OCI-LY7 (cell line): ENCODE results near the gene CLPSL1. TPM values are rescaled to one million over a fixed set of nuclear protein-coding genes. Genes with fewer than 3 reads are reported as not detected.

ENCODE experiments used
- BruUV-seq: library from RNA; stranded (reverse); fragments of 400-500 nt; replicated peaks from 2 replicates; lab custom pipeline; 2021; lab: Mats Ljungman, UMichigan
- CTCF ChIA-PET: fragments of 300-600 bp; sonication (Branson Sonifier 250); formaldehyde crosslinking; loops from one replicate; lab custom pipeline; 2022; ENCODE audit warnings: antibody characterized with exemption; ENCODE audit not compliant: unreplicated experiment; lab: Charles Lee
- POLR2A ChIA-PET: fragments of 300-600 bp; sonication (Branson Sonifier 250); formaldehyde crosslinking; loops from one replicate; lab custom pipeline; 2022; ENCODE audit warnings: antibody characterized with exemption; lab: Charles Lee
- DNase-seq: peaks from one replicate; pipeline ENCODE4 v3.0.0-alpha.2; 2015; ENCODE audit warnings: low spot score
- H2AFZ ChIP-seq: fragments of 200-600 bp; sonication (generic), shearing (Covaris generic); 2 replicates; pipeline ENCODE4 v1.6.1; 2014; ENCODE audit warnings: mild to moderate bottlenecking, antibody characterized with exemption, low read length, moderate library complexity
- H3K27ac ChIP-seq: fragments of 200-600 bp; sonication (generic); 2 replicates; pipeline ENCODE4 v1.5.1; 2014; ENCODE audit warnings: mixed run types, low read depth, mild to moderate bottlenecking, moderate library complexity, low read length, inconsistent platforms; ENCODE audit not compliant: poor library complexity, severe bottlenecking
- H3K36me3 ChIP-seq: fragments of 200-600 bp; sonication (generic); 2 replicates; pipeline ENCODE4 v1.6.1; 2014; ENCODE audit warnings: mild to moderate bottlenecking, antibody characterized with exemption, low read length, moderate library complexity, mixed read lengths; ENCODE audit not compliant: insufficient read depth
- H3K4me1 ChIP-seq: fragments of 200-600 bp; sonication (generic); 2 replicates; pipeline ENCODE4 v1.5.1; 2014; ENCODE audit warnings: mild to moderate bottlenecking, low read length; ENCODE audit not compliant: insufficient read depth, poor library complexity, severe bottlenecking
- H3K4me2 ChIP-seq: fragments of 200-600 bp; sonication (generic); 2 replicates; pipeline ENCODE4 v1.6.1; 2014; ENCODE audit warnings: mild to moderate bottlenecking, low read length
- H3K4me3 ChIP-seq: fragments of 200-600 bp; sonication (generic); 2 replicates; pipeline ENCODE4 v1.5.1; 2014; ENCODE audit warnings: mild to moderate bottlenecking, low read depth, low read length; ENCODE audit not compliant: poor library complexity, severe bottlenecking
- H3K79me2 ChIP-seq: fragments of 200-600 bp; sonication (generic); 2 replicates; pipeline ENCODE4 v1.6.1; 2016; ENCODE audit warnings: low read depth, mild to moderate bottlenecking, low read length, moderate library complexity, mixed read lengths; ENCODE audit not compliant: insufficient read depth
- H3K9me2 ChIP-seq: fragments of 200-600 bp; sonication (generic); 2 replicates; pipeline ENCODE4 v1.6.1; 2016; ENCODE audit warnings: mild to moderate bottlenecking, low read length, mixed read lengths; ENCODE audit not compliant: insufficient read depth
- H3K9me3 ChIP-seq: fragments of 200-600 bp; sonication (generic); 2 replicates; pipeline ENCODE4 v1.6.1; 2014; ENCODE audit warnings: mild to moderate bottlenecking, mixed run types, low read length, mixed read lengths
- H4K20me1 ChIP-seq: fragments of 200-600 bp; sonication (generic); 2 replicates; pipeline ENCODE4 v1.6.1; 2014; ENCODE audit warnings: mild to moderate bottlenecking, antibody characterized with exemption, low read length, moderate library complexity, mixed read lengths; ENCODE audit not compliant: insufficient read depth
- EZH2phosphoT487 ChIP-seq: fragments of 200-600 bp; sonication (generic); IDR thresholded peaks from 2 replicates; pipeline ENCODE4 v1.6.1; 2018; ENCODE audit warnings: low read depth, borderline replicate concordance, mild to moderate bottlenecking, mixed run types, antibody characterized with exemption, low read length, moderate library complexity, mixed read lengths
- intact Hi-C: fragments of 100-400 bp; cut with micrococcal nuclease; formaldehyde crosslinking; loops from one replicate; pipeline ENCODE4 v1.10.0; 2022; ENCODE audit not compliant: unreplicated experiment
- total RNA-seq, 2 experiments: library from RNA; depleted of rRNA in 1 of 2; stranded (reverse); fragments of >200 nt in 1 of 2; shearing (Covaris generic) in 1 of 2; gene quantifications; 2 replicates each; pipeline ENCODE4 v1.2.3, GENCODE V29; 2014 to 2022
- TF ChIP-seq, protein P1 (sequence below): fragments of 200-600 bp; sonication (generic); conservative IDR thresholded peaks from 2 replicates; pipeline ENCODE4 v1.5.1; 2014; ENCODE audit warnings: mild to moderate bottlenecking, antibody characterized with exemption, low read length, moderate library complexity, mixed read lengths

Gene CLPSL1
- total RNA-seq, 2 experiments from 2014 or later, result not detected

DNA sequence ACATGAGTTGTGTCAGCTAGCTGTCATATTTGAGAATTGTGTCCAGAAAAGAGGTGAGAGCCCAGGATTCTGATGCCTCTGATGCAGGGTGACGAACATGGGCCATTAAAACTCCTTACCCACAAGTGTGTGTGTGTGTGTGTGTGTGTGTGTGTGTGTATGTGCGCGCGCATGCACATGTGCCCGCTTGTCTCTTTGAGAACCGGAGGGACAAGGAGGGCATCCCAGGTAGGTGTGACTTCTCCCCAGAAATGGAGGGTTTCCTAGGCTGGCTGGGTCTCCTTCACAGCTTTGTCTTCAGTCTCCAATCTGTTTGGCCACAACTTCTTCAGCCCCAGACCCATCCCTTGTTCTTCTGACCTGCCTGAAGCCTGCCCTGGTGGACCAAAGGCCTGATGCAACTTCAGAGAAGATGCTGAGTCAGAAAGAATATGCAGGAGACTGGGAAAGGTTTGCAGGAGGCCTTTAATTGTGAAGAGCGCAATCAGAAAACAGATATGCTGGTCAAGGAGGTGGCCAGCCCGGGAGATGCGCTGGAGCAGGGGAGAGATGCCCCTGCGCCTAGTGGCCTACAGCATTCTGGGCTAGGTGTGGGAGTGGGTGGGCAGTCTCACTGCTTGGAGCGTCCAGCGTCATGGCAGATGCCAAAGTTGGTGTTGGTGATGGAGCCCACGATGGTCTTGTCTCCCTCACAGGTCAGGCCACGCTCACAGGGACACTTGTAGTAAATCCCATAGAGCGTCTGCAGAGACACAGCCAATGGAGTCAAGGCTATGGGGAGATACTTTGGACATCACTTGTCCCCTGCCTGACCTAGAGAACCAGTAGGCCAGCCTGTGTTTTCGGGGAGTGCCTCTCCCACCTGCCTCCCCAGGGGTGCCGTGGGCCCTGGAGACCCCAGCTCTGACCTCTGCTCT lies 14.0 kb downstream of the CLPSL1 start:
- Histone ChIP-seq H4K20me1 (no peaks in the 10 kb centered on the region), H3K79me2 (no peaks in the 10 kb centered on the region), H3K27ac (no peak overlapping the region), H3K4me3 (no peak overlapping the region), H3K36me3 (no peaks in the 10 kb centered on the region), H3K4me1 (no peaks in the 10 kb centered on the region), H3K9me2 (no peaks in the 10 kb centered on the region), H3K4me2 (no peak overlapping the region), H2AFZ (no peak overlapping the region), H3K9me3 (no peaks in the 10 kb centered on the region)
- BruUV-seq, result no TSS peak
- ChIA-PET CTCF (no interaction called here), POLR2A (no interaction called here)
- TF ChIP-seq, protein P1, sequence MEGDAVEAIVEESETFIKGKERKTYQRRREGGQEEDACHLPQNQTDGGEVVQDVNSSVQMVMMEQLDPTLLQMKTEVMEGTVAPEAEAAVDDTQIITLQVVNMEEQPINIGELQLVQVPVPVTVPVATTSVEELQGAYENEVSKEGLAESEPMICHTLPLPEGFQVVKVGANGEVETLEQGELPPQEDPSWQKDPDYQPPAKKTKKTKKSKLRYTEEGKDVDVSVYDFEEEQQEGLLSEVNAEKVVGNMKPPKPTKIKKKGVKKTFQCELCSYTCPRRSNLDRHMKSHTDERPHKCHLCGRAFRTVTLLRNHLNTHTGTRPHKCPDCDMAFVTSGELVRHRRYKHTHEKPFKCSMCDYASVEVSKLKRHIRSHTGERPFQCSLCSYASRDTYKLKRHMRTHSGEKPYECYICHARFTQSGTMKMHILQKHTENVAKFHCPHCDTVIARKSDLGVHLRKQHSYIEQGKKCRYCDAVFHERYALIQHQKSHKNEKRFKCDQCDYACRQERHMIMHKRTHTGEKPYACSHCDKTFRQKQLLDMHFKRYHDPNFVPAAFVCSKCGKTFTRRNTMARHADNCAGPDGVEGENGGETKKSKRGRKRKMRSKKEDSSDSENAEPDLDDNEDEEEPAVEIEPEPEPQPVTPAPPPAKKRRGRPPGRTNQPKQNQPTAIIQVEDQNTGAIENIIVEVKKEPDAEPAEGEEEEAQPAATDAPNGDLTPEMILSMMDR, result no peak
- TF ChIP-seq EZH2phosphoT487, result no peak
- intact Hi-C loops, result no loop called here
- DNase-seq, result no peak

- CTCF ChIA-PET, result no interaction called here
- Histone ChIP-seq H3K4me1 (no peaks in the 10 kb centered on the region), H3K79me2 (no peaks in the 10 kb centered on the region), H4K20me1 (no peaks in the 10 kb centered on the region), H3K27ac (no peak overlapping the region), H3K4me3 (no peak overlapping the region), H3K9me3 (no peaks in the 10 kb centered on the region), H2AFZ (no peak overlapping the region), H3K36me3 (no peaks in the 10 kb centered on the region), H3K9me2 (no peaks in the 10 kb centered on the region), H3K4me2 (no peak overlapping the region)
- DNase-seq, result no peak
- no TSS peak for BruUV-seq
- intact Hi-C loops, result no loop called here
- TF ChIP-seq, protein P1, result no peak
- no peak for TF ChIP-seq EZH2phosphoT487
- POLR2A ChIA-PET, result interaction anchor here (1.2 kb wide), 1 partner anchor 153 kb away, joined by 3 read pairs; no protein-coding TSS in a partner anchor
Measured at GRCh38 chr6:35795453-35796071, 14.7 kb downstream of the CLPSL1 start.
